GM18507 (cell line): Measurements from ENCODE around the gene ERMN.
A peak's percentile ranks its signal among the peaks of the same experiment; 100 is the strongest.

ENCODE experiments used
- DNase-seq: peaks from one replicate; pipeline ENCODE4 v3.0.0; 2011; ENCODE audit warnings: low read depth; ENCODE audit not compliant: insufficient read length; ENCODE audit errors: extremely low spot score
- FAIRE-seq: peaks from 2 replicates; lab custom pipeline; 2011; peaks lifted over from hg19 to GRCh38; lab: Jason Lieb, UNC

Gene ERMN

GRCh38 chr2:157333304-157334047 lies 7.9 kb upstream of the ERMN start:
- FAIRE-seq (no peak), DNase-seq (no peak)

GRCh38 chr2:157329524-157329923 lies 3.9 kb upstream of the ERMN start:
- DNase-seq (no peak), FAIRE-seq (no peak)

GRCh38 chr2:157327621-157328500 lies 2.2 kb upstream of the ERMN start:
- peak; percentile 96 for FAIRE-seq

GRCh38 chr2:157327200-157327599 lies 1.6 kb upstream of the ERMN start:
- FAIRE-seq: no peak
- no peak for DNase-seq

More at GRCh38 chr2:157327621-157328500, 2.2 kb upstream of the ERMN start:
- peak; percentile 68 for DNase-seq

- FAIRE-seq (no peak), DNase-seq (no peak)
These were observed 1.1 kb upstream of the ERMN start for GRCh38 chr2:157326698-157327097.

- DNase-seq (no peak), FAIRE-seq (no peak)
These were observed 1.2 kb downstream of the ERMN start for GRCh38 chr2:157324331-157324843.

GRCh38 chr2:157322432-157322831 lies 3.2 kb downstream of the ERMN start:
- DNase-seq: no peak
- no peak for FAIRE-seq

GRCh38 chr2:157321466-157321865 lies 4.2 kb downstream of the ERMN start:
- DNase-seq: no peak
- FAIRE-seq: no peak

- FAIRE-seq (no peak), DNase-seq (no peak)
These were observed 5.2 kb downstream of the ERMN start for GRCh38 chr2:157320409-157320808.

GRCh38 chr2:157319795-157320194 lies 5.8 kb downstream of the ERMN start:
- DNase-seq: no peak
- FAIRE-seq: no peak

GRCh38 chr2:157318884-157319283 lies 6.7 kb downstream of the ERMN start:
- DNase-seq: no peak
- no peak for FAIRE-seq

- DNase-seq (no peak), FAIRE-seq (no peak)
These were observed 9.7 kb downstream of the ERMN start for GRCh38 chr2:157315901-157316300.

- DNase-seq (no peak), FAIRE-seq (peak; percentile 38)
These were observed 12.6 kb downstream of the ERMN start for GRCh38 chr2:157312866-157313486.

- FAIRE-seq: no peak
- DNase-seq: no peak
These were observed 13.9 kb downstream of the ERMN start for GRCh38 chr2:157311706-157312105.

- DNase-seq: no peak
- no peak for FAIRE-seq
These were observed 15.7 kb downstream of the ERMN start for GRCh38 chr2:157309878-157310277.

- DNase-seq (no peak), FAIRE-seq (peak; percentile 12)
These were observed 18.6 kb downstream of the ERMN start for GRCh38 chr2:157307021-157307420.

- DNase-seq (no peak), FAIRE-seq (no peak)
These were observed 19.9 kb downstream of the ERMN start for GRCh38 chr2:157305723-157306110.

GRCh38 chr2:157304811-157305722 lies 20.6 kb downstream of the ERMN start:
- no peak for DNase-seq
- FAIRE-seq: no peak

- DNase-seq: no peak
- FAIRE-seq: no peak
These were observed 22.0 kb downstream of the ERMN start for GRCh38 chr2:157303612-157304011.
